SH-SY5Y (cell line): ENCODE data around the gene DOCK4.

Experiments used
- GATA2 ChIP-seq: IDR thresholded peaks from 2 replicates; pipeline ENCODE4 v1.6.1; 2011; ENCODE audit warnings: mild to moderate bottlenecking, low read depth, low read length
- GATA3 ChIP-seq: IDR thresholded peaks from 2 replicates; pipeline ENCODE4 v1.6.1; 2011; ENCODE audit warnings: low read depth, mild to moderate bottlenecking, low read length, moderate library complexity

- no peak for TF ChIP-seq GATA2
- no peak for TF ChIP-seq GATA3
These were observed 230.9 kb downstream of the DOCK4 start for GRCh38 chr7:111975346-111975745.
